ENCODE results near the gene HUNK.

Gene HUNK

GRCh38 chr21:31923756-31924155 is 50.9 kb downstream of the HUNK start:
- H3K4me3 ChIP-seq (ENCODE audit: extremely low read depth, insufficient read depth, low read length, poor library complexity, severe bottlenecking), result no peak overlapping the region
- no peak overlapping the region for H3K27ac ChIP-seq (ENCODE audit: low read depth, low read length, severe bottlenecking)
- WGBS, 2 experiments (ENCODE audit: insufficient coverage in 2 of 2), result 82 to 100% methylated on average over 2 to 3 of the region's 3 CpGs
- H3K9me3 ChIP-seq (ENCODE audit: control insufficient read depth, low read length), result peaks cover 12% of the 10 kb centered on the region
- peaks cover 11% of the 10 kb centered on the region for H3K4me1 ChIP-seq (ENCODE audit: control insufficient read depth, insufficient read depth, low read length, poor library complexity, severe bottlenecking)
- H3K36me3 ChIP-seq (ENCODE audit: control insufficient read depth, insufficient read depth, low read length), result peaks cover 15% of the 10 kb centered on the region

GRCh38 chr21:31924548-31924947 is 51.7 kb downstream of the HUNK start:
- Histone ChIP-seq H3K27ac (ENCODE audit: low read depth, low read length, severe bottlenecking) (no peak overlapping the region), H3K9me3 (ENCODE audit: control insufficient read depth, low read length) (peaks cover 9% of the 10 kb centered on the region), H3K4me1 (ENCODE audit: control insufficient read depth, insufficient read depth, low read length, poor library complexity, severe bottlenecking) (peaks cover 15% of the 10 kb centered on the region), H3K4me3 (ENCODE audit: extremely low read depth, insufficient read depth, low read length, poor library complexity, severe bottlenecking) (no peak overlapping the region), H3K36me3 (ENCODE audit: control insufficient read depth, insufficient read depth, low read length) (peaks cover 15% of the 10 kb centered on the region)
- 96 to 97% methylated on average over 9 to 12 of the region's 13 CpGs for WGBS, 2 experiments (ENCODE audit: insufficient coverage in 2 of 2)

GRCh38 chr21:31926498-31926897 is 53.7 kb downstream of the HUNK start:
- Histone ChIP-seq H3K4me3 (ENCODE audit: extremely low read depth, insufficient read depth, low read length, poor library complexity, severe bottlenecking) (no peak overlapping the region), H3K36me3 (ENCODE audit: control insufficient read depth, insufficient read depth, low read length) (peaks cover 15% of the 10 kb centered on the region), H3K9me3 (ENCODE audit: control insufficient read depth, low read length) (peaks cover 6% of the 10 kb centered on the region), H3K27ac (ENCODE audit: low read depth, low read length, severe bottlenecking) (no peak overlapping the region), H3K4me1 (ENCODE audit: control insufficient read depth, insufficient read depth, low read length, poor library complexity, severe bottlenecking) (peaks cover 20% of the 10 kb centered on the region)
- WGBS, 2 experiments (ENCODE audit: insufficient coverage in 2 of 2), result no CpG with 5 or more reads among the region's 3 CpGs

GRCh38 chr21:31927689-31928353 is 55.0 kb downstream of the HUNK start:
- H3K4me3 ChIP-seq (ENCODE audit: extremely low read depth, insufficient read depth, low read length, poor library complexity, severe bottlenecking), result no peak overlapping the region

GRCh38 chr21:31928656-31929055 is 55.8 kb downstream of the HUNK start:
- H3K36me3 ChIP-seq (ENCODE audit: control insufficient read depth, insufficient read depth, low read length), result peaks cover 15% of the 10 kb centered on the region
- 100% methylated on average over 1 to 2 of the region's 4 CpGs for WGBS, 2 experiments (ENCODE audit: insufficient coverage in 2 of 2)
- H3K27ac ChIP-seq (ENCODE audit: low read depth, low read length, severe bottlenecking), result no peak overlapping the region
- peaks cover 6% of the 10 kb centered on the region for H3K9me3 ChIP-seq (ENCODE audit: control insufficient read depth, low read length)
- H3K4me1 ChIP-seq (ENCODE audit: control insufficient read depth, insufficient read depth, low read length, poor library complexity, severe bottlenecking), result peaks cover 28% of the 10 kb centered on the region
- H3K4me3 ChIP-seq (ENCODE audit: extremely low read depth, insufficient read depth, low read length, poor library complexity, severe bottlenecking), result no peak overlapping the region

More at GRCh38 chr21:31927689-31928353, 55.0 kb downstream of the HUNK start:
- Histone ChIP-seq H3K4me1 (ENCODE audit: control insufficient read depth, insufficient read depth, low read length, poor library complexity, severe bottlenecking) (peaks cover 28% of the 10 kb centered on the region), H3K9me3 (ENCODE audit: control insufficient read depth, low read length) (peaks cover 6% of the 10 kb centered on the region), H3K27ac (ENCODE audit: low read depth, low read length, severe bottlenecking) (no peak overlapping the region), H3K36me3 (ENCODE audit: control insufficient read depth, insufficient read depth, low read length) (peaks cover 15% of the 10 kb centered on the region)
- 88 to 91% methylated on average over 9 to 13 of the region's 13 CpGs for WGBS, 2 experiments (ENCODE audit: insufficient coverage in 2 of 2)

- Histone ChIP-seq H3K36me3 (ENCODE audit: control insufficient read depth, insufficient read depth, low read length) (peaks cover 11% of the 10 kb centered on the region), H3K27ac (ENCODE audit: low read depth, low read length, severe bottlenecking) (peak overlapping the region; percentile 39), H3K9me3 (ENCODE audit: control insufficient read depth, low read length) (peaks cover 6% of the 10 kb centered on the region), H3K4me1 (ENCODE audit: control insufficient read depth, insufficient read depth, low read length, poor library complexity, severe bottlenecking) (peaks cover 28% of the 10 kb centered on the region), H3K4me3 (ENCODE audit: extremely low read depth, insufficient read depth, low read length, poor library complexity, severe bottlenecking) (no peak overlapping the region)
- 81 to 83% methylated on average over 3 to 6 of the region's 7 CpGs for WGBS, 2 experiments (ENCODE audit: insufficient coverage in 2 of 2)
Measured at GRCh38 chr21:31929548-31929947, 56.7 kb downstream of the HUNK start.

- WGBS, 2 experiments (ENCODE audit: insufficient coverage in 2 of 2), result 98% methylated on average over 6 of the region's 7 CpGs
- H3K4me3 ChIP-seq (ENCODE audit: extremely low read depth, insufficient read depth, low read length, poor library complexity, severe bottlenecking), result no peak overlapping the region
Measured at GRCh38 chr21:31930001-31930400, 57.2 kb downstream of the HUNK start.

GRCh38 chr21:31931644-31932469 is 59.0 kb downstream of the HUNK start:
- Histone ChIP-seq H3K4me3 (ENCODE audit: extremely low read depth, insufficient read depth, low read length, poor library complexity, severe bottlenecking) (no peak overlapping the region), H3K9me3 (ENCODE audit: control insufficient read depth, low read length) (no peaks in the 10 kb centered on the region), H3K27ac (ENCODE audit: low read depth, low read length, severe bottlenecking) (no peak overlapping the region), H3K36me3 (ENCODE audit: control insufficient read depth, insufficient read depth, low read length) (no peaks in the 10 kb centered on the region), H3K4me1 (ENCODE audit: control insufficient read depth, insufficient read depth, low read length, poor library complexity, severe bottlenecking) (peaks cover 28% of the 10 kb centered on the region)
- WGBS, 2 experiments (ENCODE audit: insufficient coverage in 2 of 2), result 87 to 92% methylated on average over 14 to 21 of the region's 23 CpGs

More at GRCh38 chr21:31930001-31930400, 57.2 kb downstream of the HUNK start:
- H3K9me3 ChIP-seq (ENCODE audit: control insufficient read depth, low read length), result peaks cover 6% of the 10 kb centered on the region
- peak overlapping the region; percentile 39 for H3K27ac ChIP-seq (ENCODE audit: low read depth, low read length, severe bottlenecking)
- peaks cover 9% of the 10 kb centered on the region for H3K36me3 ChIP-seq (ENCODE audit: control insufficient read depth, insufficient read depth, low read length)
- peaks cover 28% of the 10 kb centered on the region for H3K4me1 ChIP-seq (ENCODE audit: control insufficient read depth, insufficient read depth, low read length, poor library complexity, severe bottlenecking)

GRCh38 chr21:31932470-31932764 is 59.6 kb downstream of the HUNK start:
- H3K36me3 ChIP-seq (ENCODE audit: control insufficient read depth, insufficient read depth, low read length), result no peaks in the 10 kb centered on the region
- H3K4me3 ChIP-seq (ENCODE audit: extremely low read depth, insufficient read depth, low read length, poor library complexity, severe bottlenecking), result no peak overlapping the region
- WGBS, 2 experiments (ENCODE audit: insufficient coverage in 2 of 2), result no CpG with 5 or more reads among the region's 1 CpG
- H3K9me3 ChIP-seq (ENCODE audit: control insufficient read depth, low read length), result no peaks in the 10 kb centered on the region
- no peak overlapping the region for H3K27ac ChIP-seq (ENCODE audit: low read depth, low read length, severe bottlenecking)
- H3K4me1 ChIP-seq (ENCODE audit: control insufficient read depth, insufficient read depth, low read length, poor library complexity, severe bottlenecking), result peaks cover 28% of the 10 kb centered on the region

- H3K4me3 ChIP-seq (ENCODE audit: extremely low read depth, insufficient read depth, low read length, poor library complexity, severe bottlenecking), result no peak overlapping the region
- peaks cover 5% of the 10 kb centered on the region for H3K4me1 ChIP-seq (ENCODE audit: control insufficient read depth, insufficient read depth, low read length, poor library complexity, severe bottlenecking)
- H3K9me3 ChIP-seq (ENCODE audit: control insufficient read depth, low read length), result no peaks in the 10 kb centered on the region
- 90 to 100% methylated on average over 2 of the region's 2 CpGs for WGBS, 2 experiments (ENCODE audit: insufficient coverage in 2 of 2)
- no peaks in the 10 kb centered on the region for H3K36me3 ChIP-seq (ENCODE audit: control insufficient read depth, insufficient read depth, low read length)
- H3K27ac ChIP-seq (ENCODE audit: low read depth, low read length, severe bottlenecking), result no peak overlapping the region
Measured at GRCh38 chr21:31937303-31937702, 64.5 kb downstream of the HUNK start.
